Activated CD4-positive, CD25-positive, alpha-beta regulatory T cell treated with anti-CD3 and anti-CD28 coated beads, Interleukin-2, amount 50 U/mL, for 72 hours (primary cell): Measurements from ENCODE around the gene PYCARD.
A peak's percentile ranks its signal among the peaks of the same experiment; 100 is the strongest.
"Not testable (repeated sequence)": the region's sequence is repeated elsewhere in the genome, so short reads cannot be mapped to it uniquely, and the experiment has no call there.

ENCODE experiments used
- DNase-seq: peaks from one replicate; pipeline ENCODE4 v3.0.0; 2021

Gene PYCARD

GRCh38 chr16:31214708-31215286 lies 12.2 kb upstream of the PYCARD start:
- no peak for DNase-seq

- no peak for DNase-seq
These were observed 11.5 kb upstream of the PYCARD start, which contains the start of gene TRIM72 for GRCh38 chr16:31213877-31214707. TSS of gene TRIM72 (plus strand) at chr16:31214119. CDS start at chr16:31214739, 620 bp downstream.

DNA sequence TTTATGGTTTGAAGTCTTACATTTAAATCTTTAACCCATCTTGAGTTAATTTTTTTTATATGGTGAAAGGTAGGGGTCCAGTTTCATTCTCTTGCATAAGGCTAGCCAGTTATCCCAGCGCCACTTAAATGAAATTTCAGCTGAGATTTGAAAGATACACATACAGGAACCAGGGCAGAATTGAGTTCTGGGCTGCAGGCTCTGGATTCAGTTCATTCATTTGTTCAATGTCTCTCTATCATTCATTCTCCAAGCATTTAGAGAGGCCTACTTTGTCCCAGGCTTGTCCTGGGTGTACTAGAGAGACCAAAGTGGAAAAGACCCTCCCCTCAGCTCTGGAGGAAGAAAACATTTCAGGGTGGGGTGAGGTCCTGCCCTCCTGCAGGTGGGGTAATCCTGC lies 10.8 kb upstream of the PYCARD start:
- no peak for DNase-seq

- no peak for DNase-seq
These were observed 4.2 kb upstream of the PYCARD start for GRCh38 chr16:31206776-31207175.

- no peak for DNase-seq
These were observed 2.5 kb upstream of the PYCARD start for GRCh38 chr16:31204871-31205666.

GRCh38 chr16:31201582-31202413 lies 762 bp downstream of the PYCARD start:
- peak; percentile 53 for DNase-seq

DNA sequence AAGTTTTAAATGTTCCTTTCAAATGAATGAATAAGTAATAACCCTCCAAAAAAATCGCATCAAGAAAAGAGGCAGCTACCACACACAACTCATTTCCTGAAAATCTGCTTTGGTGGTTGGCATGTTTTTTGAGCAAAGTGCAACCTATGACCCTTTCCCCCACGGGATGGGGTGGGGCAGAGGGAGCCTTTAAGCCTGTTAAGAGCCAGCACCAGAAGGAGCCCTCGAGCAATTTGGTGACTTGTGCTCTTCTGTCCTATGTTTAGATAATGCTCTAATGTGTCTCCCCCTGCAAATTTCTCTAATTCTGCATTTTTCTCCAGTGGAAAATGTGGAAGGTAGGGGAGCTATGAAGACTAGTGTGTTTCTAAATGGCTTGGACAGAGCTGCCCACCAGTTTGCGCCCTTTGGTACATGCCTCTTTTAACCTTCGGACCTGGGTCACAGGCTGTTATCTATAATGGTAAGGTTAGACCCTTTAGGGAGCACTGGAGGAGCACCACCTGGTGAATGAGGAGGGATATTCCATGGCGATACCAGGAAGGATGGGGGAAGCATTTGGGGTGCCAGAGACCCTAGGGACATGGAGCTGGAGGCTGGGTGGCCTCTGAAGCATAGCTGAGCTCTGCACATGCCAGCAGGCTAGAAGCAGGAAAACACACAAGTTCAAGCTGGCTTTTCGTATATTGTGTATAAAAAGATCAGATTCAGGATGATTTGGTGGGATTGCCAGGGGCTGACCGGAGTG lies 1.6 kb downstream of the PYCARD start:
- DNase-seq: no peak

- not testable (repeated sequence) for DNase-seq
These were observed 2.4 kb downstream of the PYCARD start for GRCh38 chr16:31200111-31200510.

- DNase-seq: no peak
These were observed 3.0 kb downstream of the PYCARD start for GRCh38 chr16:31199430-31200041.

DNA sequence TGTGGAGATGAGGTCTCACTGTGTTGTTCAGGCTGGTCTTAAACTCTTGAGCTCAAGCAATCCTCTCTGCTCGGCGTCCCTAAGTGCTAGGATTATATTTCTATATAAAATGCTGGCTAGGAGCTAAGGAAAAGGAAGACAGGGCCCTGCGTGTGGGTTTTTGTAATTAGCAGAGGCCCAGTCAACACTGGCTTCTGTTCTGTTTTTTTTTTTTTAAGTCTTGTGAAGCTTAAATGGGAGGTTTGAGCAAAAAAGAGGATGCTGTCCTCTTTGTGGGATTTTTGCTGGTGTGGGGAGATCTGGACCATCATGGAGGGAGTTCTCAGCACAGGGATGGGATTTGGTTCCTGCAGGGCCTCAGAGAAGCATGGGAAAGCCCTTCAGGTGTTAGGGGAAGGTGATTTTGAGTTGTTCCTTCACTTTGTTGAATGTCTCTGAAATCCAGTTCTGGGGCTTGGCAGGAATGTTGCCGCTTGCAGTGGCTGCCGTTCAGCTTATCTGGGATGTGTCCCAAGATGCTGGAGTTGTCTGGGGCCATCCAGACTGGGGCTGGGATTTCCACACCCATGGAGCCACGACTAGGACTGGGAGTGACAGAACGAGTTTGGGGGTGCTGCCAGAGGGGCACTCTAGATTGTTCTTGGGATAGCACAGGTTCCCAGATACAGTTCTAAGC lies 4.2 kb downstream of the PYCARD start:
- DNase-seq: no peak

DNA sequence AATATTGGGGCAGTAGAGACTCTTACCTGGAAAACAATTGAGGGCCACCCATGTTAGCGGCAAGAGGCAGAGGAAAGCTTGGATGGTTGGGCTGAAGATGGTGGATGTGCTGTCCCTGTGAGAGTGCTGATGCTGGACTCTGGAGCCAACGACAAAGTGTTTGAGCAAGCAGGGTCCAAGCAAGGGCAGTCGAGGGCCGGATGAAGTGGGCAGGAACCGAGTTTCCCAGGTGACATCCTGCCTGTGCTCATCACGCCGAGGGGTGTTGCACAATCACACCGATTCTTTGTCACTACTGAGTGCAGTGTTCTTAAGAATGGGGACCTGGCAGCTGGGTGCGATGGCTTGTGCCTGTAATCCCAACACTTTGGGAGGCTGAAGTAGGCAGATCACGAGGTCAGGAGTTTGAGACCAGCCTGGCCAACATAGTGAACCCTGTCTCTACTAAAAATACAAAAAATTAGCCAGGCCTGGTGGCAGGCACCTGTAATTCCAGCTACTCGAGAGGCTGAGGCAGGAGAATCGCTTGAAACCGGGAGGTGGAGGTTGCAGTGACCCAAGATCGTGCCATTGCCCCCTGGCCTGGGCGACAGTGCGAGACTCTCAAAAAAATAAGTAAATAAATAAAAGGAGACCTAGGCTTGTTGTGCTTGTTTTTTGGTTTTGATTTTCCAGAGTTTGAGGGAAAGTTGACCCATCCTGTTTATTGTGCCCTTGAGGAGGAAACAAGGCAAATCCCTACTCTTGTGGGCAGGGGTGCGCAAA lies 6.1 kb downstream of the PYCARD start:
- no peak for DNase-seq

DNA sequence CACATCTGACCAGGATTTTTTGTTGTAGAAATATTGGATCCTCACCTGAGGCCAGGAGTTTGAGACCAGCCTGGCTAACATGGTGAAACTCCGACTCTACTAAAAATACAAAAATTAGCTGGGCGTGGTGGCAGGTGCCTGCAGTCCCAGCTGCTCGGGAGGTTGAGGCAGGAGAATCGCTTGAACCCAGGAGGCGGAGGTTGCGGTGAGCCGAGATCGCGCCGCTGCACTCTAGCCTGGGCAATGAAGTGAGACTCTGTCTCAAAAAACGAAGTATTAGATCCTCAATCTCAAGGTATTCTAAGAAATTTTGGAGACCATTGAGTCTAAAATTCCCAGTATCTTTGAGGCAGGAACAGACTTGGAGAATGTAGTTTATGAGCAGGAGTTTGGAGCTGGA lies 6.7 kb downstream of the PYCARD start:
- DNase-seq: not testable (repeated sequence)

- no peak for DNase-seq
These were observed 7.7 kb downstream of the PYCARD start for GRCh38 chr16:31194898-31195297.

- DNase-seq: no peak
These were observed 8.7 kb downstream of the PYCARD start for GRCh38 chr16:31193874-31194273.

GRCh38 chr16:31192856-31193642 lies 9.5 kb downstream of the PYCARD start:
- no peak for DNase-seq

DNA sequence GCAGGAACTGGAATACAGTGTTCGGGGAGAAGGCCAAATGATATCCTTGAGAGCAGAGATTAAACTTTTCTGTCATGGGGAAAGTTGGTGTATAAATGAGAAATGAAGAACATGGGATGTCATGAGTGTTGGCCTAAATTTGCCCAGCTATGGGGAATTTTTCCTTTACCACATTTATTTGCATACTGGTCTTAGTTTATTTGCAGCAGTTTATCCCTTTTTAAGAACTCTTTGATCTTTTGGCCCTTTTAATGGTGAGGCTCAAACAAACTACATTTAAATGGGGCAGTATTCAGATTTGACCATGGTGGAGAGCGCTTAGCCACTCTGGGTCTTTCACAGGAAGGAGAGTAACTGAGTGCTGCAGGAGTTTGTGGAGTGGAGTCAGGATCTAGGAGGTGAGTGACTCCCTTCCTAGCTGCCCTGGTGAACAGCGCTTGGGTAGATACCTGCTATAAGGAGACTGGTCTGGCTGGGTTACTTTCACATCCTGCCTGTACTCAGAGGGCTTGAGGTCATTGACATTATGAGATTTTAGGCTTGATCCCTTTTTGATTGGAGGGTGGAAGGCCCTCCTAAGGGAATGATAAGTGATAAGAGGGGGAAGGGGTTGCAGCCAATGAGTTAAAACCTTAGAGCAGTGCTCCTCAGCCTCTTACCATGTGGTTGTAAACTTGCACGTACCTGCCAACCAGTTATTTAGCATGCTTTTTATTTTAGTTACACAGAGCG lies 10.7 kb downstream of the PYCARD start:
- no peak for DNase-seq

DNA sequence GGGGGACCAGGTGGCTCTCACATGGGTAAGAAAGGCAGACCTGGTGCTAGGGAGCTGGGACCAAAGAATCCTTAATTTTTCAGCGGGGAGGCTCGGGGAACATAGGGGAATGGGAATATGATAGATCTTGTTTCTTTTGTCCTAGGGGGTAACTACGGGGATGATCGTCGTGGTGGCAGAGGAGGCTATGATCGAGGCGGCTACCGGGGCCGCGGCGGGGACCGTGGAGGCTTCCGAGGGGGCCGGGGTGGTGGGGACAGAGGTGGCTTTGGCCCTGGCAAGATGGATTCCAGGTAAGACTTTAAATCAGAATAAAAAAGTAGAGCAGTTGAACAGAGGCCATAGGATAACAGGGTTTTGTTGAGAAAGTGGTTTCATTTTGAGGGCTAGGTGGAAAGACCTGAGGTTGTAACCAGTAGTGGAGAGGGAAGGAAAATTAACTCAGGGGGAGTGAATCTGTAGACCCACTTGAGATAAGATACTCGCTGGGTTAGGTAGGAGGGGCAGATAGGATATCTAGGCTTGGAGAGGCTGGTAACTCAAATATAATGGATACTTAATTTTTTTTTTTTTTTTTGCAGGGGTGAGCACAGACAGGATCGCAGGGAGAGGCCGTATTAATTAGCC lies 11.6 kb downstream of the PYCARD start:
- DNase-seq: no peak

- DNase-seq: no peak
These were observed 12.5 kb downstream of the PYCARD start for GRCh38 chr16:31190061-31190460.
